Ecto neural progenitor cell (in vitro differentiated cells): Measurements from ENCODE around the gene ARHGEF40.

Source experiments
- DNase-seq: peaks from one replicate; pipeline ENCODE4 v3.0.0-alpha.2; 2018; ENCODE audit warnings: low spot score

ARHGEF40 gene

GRCh38 chr14:21070083-21070609 is at the start of gene ARHGEF40:
Gene ARHGEF40, plus strand, starts transcription at chr14:21070304. Its CDS starts 93 bp downstream, at chr14:21070397.
- DNase-seq, result peak; percentile 84

- no peak for DNase-seq
Observed at GRCh38 chr14:21020977-21021545, 49.0 kb upstream of the ARHGEF40 start.

GRCh38 chr14:21022686-21023085 is 47.4 kb upstream of the ARHGEF40 start:
- no peak for DNase-seq

- DNase-seq, result no peak
Observed at GRCh38 chr14:21023174-21023573, 46.9 kb upstream of the ARHGEF40 start.

- DNase-seq, result no peak
Observed at GRCh38 chr14:21023817-21024584, 46.1 kb upstream of the ARHGEF40 start.

- DNase-seq, result peak; percentile 86
Observed at GRCh38 chr14:21024585-21025370, 45.3 kb upstream of the ARHGEF40 start, which contains the start of gene NDRG2. Gene NDRG2, minus strand, starts transcription at chr14:21025061. Its CDS starts 1,746 bp downstream, at chr14:21023315.

GRCh38 chr14:21025371-21026273 is 44.5 kb upstream of the ARHGEF40 start:
- DNase-seq, result peak; percentile 66

GRCh38 chr14:21026274-21026987 is 43.7 kb upstream of the ARHGEF40 start:
- no peak for DNase-seq

- no peak for DNase-seq
Observed at GRCh38 chr14:21026988-21027315, 43.2 kb upstream of the ARHGEF40 start.

- DNase-seq, result no peak
Observed at GRCh38 chr14:21029917-21030316, 40.2 kb upstream of the ARHGEF40 start, which contains the start of gene TPPP2. Gene TPPP2, plus strand, starts transcription at chr14:21030217. Its CDS starts 365 bp downstream, at chr14:21030582.

GRCh38 chr14:21030531-21030930 is 39.6 kb upstream of the ARHGEF40 start:
- no peak for DNase-seq

- no peak for DNase-seq
Observed at GRCh38 chr14:21032326-21033132, 37.6 kb upstream of the ARHGEF40 start.

GRCh38 chr14:21033133-21033698 is 36.9 kb upstream of the ARHGEF40 start:
- no peak for DNase-seq

GRCh38 chr14:21034707-21035106 is 35.4 kb upstream of the ARHGEF40 start, which contains the start of gene RNASE13:
Gene RNASE13, minus strand, starts transcription at chr14:21034807. Its CDS starts 519 bp downstream, at chr14:21034288.
- no peak for DNase-seq

- no peak for DNase-seq
Observed at GRCh38 chr14:21036751-21037150, 33.4 kb upstream of the ARHGEF40 start.

GRCh38 chr14:21037156-21037555 is 32.9 kb upstream of the ARHGEF40 start:
- DNase-seq, result no peak

GRCh38 chr14:21038441-21039422 is 31.4 kb upstream of the ARHGEF40 start:
- no peak for DNase-seq
